ENCODE measurements around the gene ACP3.

GRCh38 chr3:132273036-132273435 is 44.2 kb upstream of the ACP3 start:
- TF ChIP-seq EZH2 (IDR thresholded peaks at IDR 0.05; ENCODE audit: low read length) (no peak), CTCF (optimal IDR thresholded peaks at IDR 0.05 in 1 of 3, IDR thresholded peaks at IDR 0.05 in 1 of 3, conservative IDR thresholded peaks at IDR 0.05 in 1 of 3; ENCODE audit: extremely low read depth in 1 of 3, insufficient read depth in 2 of 3, low read length in 3 of 3) (no peak)

Measured in keratinocyte (primary cell).